ENCODE results near the gene KLHL26.

KLHL26 gene

DNA sequence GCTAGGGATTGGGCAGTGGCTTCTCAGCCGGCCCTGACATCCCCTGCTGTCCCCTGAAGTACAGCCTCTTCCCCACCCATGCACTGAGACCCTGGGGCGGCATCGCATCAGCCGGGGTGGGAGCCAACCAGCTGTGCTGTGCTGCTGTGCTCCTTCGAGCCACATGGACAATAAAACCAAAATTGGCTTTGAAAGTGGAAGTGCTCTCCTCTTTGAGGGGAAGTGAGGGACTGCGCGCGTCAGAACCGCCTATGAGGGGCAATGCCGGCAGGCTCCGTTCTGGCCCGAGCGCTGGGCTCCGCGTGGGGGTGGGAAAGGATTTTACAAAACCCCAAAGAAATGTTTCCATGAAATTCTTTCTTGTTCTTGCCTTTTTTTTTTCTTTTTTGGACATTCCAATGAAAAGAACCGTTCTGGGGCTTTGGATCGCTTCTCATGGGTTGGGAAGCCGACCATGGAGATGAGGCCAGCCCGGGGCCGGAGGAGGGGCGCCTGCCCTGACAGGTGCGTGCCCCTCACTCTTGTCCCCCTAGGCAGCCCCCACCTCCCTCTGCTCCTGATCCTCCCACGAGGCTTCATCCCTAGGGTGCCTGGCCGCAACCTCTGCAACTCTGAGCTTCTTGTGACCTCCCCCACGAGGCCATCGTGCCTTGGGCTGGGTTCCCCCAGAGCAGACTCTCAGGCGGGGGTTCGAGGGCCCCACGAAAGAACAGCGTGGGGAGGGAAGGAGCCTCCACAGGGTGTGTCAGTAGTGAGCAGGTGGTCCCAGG is 22.6 kb downstream of the KLHL26 start:
- in situ Hi-C loops (cut with MboI; ENCODE audit: low pct_unique_long_range_greater_than_20kb, low sequenced_read_pairs): no loop called here
- peak; percentile 58 for DNase-seq

DNA sequence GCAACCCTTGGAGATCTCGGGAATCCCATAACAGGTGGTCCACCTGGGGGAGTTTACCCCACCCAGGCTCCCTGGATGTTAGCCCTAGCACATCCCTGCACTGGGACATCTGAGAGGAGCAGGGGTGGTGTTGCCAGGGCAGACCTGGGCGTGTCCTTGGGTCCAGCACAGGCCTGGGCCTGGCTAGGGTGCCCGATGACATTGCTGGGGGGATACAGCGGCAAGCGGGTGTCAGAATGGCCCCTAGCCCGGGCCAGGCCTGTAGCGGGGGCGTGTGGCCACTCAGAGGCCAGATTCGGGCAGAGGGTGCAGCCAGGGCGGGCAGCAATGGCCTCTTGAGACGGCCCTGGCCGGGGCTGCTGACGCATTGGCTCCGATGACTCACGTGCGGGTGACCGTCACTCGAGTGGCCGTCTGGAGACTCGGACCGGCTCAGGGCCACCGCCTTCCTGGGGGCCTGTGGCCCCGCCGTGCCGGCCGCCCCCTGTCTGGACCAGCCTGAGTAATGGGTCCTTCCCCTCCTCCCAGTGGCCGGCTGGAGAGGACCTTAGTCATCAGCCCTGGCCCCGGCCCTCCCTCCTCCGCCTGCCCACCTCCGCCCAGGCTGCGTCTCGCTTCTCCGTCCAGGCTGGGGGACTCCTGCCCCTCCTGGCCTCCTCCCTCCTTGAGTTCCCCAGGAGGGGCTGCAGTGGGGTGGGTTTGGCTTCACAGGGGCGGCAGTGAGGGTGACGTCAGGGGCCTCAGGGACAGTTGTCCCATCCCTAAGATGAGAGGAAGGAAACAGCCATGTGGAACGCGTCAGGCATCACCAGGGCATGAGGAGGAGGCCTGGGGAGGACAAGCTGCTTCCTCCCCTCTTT is 23.5 kb downstream of the KLHL26 start:
- DNase-seq: no peak
- in situ Hi-C loops (cut with MboI; ENCODE audit: low pct_unique_long_range_greater_than_20kb, low sequenced_read_pairs): no loop called here

DNA sequence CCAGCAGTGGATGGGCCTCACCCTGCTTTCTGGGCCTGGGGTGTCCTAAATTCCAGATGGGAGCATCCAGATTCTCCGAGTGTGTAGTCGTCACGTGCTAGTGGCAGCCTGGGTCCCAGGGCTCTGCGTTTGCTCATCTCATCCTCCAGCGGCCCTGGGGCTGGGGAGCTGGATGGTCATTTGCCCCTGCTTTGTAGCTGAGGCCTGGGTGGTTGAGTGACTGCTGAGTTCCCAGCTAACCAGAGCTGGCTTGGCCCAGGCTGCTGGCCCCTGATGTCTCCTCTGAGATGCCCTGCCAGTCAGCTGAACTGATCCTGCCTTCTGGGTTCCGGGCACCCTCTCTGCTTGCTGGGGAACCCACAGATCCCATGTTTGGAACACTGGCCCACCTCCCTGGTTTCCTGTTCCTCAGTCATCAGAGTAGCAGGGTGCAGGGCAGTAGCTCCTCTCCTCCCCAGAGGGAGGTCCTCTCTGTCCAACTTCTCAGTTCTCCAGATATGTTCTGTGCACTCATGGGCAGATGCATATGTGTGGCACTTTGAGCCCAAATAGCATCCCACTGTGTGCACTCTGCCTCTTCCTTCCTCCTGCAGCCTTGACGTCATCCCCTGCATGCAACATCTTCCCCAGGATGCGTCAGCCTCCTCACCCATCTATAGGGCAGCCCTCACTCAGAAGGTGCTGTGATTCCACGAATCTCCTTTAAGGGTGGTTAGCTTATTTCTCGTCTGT is 24.3 kb downstream of the KLHL26 start:
- DNase-seq: no peak
- in situ Hi-C loops (cut with MboI; ENCODE audit: low pct_unique_long_range_greater_than_20kb, low sequenced_read_pairs): no loop called here

DNA sequence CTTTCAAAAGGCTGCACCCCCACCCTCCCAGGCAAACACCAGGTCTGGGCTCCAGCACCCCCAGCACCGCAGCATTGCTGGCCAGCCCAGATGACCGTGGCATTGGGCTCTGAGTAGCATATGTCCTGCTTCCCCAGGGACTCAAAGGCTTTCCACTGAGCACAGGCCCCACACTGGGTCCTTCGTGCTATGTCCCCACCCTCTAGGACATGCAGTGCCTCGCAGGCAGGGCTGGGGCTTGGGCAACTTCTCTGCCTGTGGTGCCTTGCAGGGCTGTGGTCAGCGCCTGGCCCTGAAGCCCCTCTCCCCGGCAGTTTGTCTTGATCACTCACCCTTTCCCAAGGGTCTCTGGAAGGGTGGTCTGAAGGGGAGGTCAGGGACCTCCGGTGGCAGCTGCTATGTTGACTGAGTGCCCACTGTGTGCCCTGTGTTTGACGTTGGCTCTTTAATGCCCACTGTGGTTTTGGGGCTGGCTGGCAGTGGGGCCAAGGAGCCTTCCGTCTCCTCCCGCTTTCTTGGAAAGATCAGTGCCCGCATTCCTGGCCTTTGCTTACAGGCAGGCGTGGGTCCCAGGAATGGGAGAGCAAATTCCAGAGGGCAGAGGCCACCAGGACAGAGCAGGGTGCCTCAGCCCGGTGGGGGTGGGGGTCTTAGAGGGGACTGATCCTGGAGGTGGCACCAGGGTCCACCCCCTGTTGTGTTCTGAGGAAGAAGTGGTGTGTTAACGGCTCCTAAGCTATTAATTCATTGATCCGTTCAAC is 26.3 kb downstream of the KLHL26 start:
- in situ Hi-C loops (cut with MboI; ENCODE audit: low pct_unique_long_range_greater_than_20kb, low sequenced_read_pairs): no loop called here
- no peak for DNase-seq

DNA sequence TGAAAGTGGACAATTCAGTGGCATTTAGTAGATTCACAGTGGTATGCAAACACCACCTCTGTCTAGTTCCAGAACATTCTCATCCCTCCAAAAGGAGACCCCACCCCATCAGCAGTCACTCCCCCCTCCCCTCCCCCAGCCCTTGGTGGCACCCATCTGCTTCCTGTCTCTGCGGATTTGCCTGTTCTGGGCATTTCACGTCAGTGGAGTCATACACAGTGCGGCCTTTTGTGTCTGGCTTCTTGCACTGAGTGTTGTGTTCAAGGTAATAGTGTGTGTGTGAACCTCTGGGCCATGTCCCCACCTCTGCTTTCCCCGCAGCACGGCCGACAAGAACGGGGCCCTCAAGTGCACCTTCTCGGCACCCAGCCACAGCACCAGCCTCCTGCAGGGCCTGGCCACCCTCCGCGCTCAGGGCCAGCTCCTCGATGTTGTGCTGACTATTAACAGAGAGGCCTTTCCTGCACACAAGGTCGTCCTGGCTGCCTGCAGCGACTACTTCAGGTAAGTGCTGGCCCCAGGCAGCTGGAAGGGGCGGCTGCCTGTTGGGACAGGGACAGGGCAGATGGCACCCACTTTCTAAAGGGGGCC is 27.2 kb downstream of the KLHL26 start:
- in situ Hi-C loops (cut with MboI; ENCODE audit: low pct_unique_long_range_greater_than_20kb, low sequenced_read_pairs): no loop called here
- no peak for DNase-seq

DNA sequence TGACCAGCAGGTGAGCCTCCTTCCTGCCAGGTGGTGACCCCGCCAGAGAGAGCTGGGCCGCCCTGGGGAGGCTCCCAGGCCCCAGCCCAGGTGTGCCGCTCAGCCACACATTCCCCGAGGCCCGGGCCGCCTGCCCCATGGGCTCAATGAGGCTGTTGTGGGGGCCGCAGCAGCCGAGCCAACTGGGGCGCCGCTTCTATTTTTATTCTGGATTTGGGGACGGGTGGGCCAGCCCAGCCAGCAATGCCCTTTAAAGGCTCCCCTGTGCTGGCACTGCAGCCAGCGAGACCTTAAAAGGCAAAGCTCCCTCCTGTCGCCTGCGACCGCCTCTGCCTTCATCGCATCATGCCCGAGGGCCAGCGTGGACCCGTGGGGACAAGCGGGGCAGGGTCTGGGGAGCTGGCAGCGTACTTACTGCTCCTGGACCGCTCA is 29.0 kb downstream of the KLHL26 start:
- DNase-seq: no peak
- in situ Hi-C loops (cut with MboI; ENCODE audit: low pct_unique_long_range_greater_than_20kb, low sequenced_read_pairs): no loop called here

DNA sequence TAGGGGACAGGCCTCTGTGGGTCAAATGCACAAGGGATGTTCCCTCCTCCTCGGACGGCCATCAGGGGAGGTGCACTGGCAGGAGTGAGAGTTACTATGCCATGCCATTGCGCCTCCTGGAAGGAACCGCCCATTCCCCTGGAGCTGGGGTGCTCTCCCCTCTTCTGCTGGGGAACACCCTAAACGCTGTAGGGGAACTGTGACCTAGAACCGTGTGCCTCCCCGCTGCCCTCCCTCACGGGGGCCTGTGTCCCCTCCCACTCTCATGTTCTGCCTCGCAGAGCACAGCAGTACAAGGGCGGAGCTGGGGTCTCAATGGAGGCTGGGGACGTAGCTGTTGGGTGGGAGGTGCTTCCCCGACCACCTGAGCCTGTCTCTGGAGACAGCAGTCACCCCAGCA is 29.5 kb downstream of the KLHL26 start:
- no peak for DNase-seq
- in situ Hi-C loops (cut with MboI; ENCODE audit: low pct_unique_long_range_greater_than_20kb, low sequenced_read_pairs): no loop called here

DNA sequence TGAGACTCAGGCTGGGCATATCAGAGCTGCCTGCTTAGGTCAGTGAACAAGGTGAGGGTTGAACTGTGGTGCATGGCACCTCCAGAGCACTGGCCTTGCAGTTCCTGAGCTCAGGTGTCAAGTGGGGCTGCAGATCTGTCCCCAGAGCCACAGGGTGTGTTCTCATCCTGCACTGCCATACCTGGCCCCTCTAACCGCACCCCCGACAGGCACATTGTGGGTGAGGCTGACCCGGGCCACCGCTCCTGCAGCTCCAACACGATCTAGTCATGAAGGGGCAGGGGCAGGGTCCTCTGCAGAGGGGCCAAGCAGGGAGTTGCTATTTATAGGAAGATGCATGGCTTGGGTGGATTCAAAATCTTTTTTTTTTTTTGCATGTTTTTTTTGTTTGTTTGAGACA is 30.0 kb downstream of the KLHL26 start:
- in situ Hi-C loops (cut with MboI; ENCODE audit: low pct_unique_long_range_greater_than_20kb, low sequenced_read_pairs): no loop called here

DNA sequence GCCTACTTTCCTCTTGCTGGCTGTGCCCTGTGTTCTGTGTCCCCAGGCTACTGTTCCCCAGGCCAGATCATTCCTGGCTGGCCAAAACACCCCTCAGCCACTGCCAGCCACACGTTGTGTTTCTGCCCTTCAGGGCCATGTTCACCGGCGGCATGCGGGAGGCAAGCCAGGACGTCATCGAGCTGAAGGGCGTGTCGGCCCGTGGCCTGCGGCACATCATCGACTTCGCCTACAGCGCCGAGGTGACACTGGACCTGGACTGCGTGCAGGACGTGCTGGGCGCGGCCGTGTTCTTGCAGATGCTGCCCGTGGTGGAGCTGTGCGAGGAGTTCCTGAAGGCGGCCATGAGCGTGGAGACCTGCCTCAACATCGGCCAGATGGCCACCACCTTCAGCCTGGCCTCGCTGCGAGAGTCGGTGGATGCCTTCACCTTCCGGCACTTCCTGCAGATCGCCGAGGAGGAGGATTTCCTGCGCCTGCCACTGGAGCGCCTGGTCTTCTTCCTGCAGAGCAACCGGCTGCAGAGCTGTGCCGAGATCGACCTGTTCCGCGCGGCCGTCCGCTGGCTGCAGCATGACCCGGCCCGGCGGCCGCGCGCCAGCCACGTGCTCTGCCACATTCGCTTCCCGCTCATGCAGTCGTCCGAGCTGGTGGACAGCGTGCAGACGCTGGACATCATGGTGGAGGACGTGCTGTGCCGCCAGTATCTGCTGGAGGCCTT is 30.9 kb downstream of the KLHL26 start:
- no peak for DNase-seq
- in situ Hi-C loops (cut with MboI; ENCODE audit: low pct_unique_long_range_greater_than_20kb, low sequenced_read_pairs): no loop called here

More for the DNA sequence above, 30.0 kb downstream of the KLHL26 start:
- DNase-seq: no peak

DNA sequence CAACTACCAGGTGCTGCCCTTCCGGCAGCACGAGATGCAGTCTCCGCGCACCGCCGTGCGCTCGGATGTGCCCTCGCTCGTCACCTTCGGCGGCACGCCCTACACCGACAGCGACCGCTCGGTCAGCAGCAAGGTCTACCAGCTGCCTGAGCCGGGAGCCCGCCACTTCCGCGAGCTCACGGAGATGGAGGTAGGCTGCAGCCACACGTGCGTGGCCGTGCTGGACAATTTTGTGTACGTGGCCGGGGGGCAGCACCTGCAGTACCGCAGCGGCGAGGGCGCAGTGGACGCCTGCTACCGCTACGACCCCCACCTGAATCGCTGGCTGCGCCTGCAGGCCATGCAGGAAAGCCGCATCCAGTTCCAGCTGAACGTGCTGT is 31.4 kb downstream of the KLHL26 start:
- in situ Hi-C loops (cut with MboI; ENCODE audit: low pct_unique_long_range_greater_than_20kb, low sequenced_read_pairs): no loop called here
- DNase-seq: no peak

DNA sequence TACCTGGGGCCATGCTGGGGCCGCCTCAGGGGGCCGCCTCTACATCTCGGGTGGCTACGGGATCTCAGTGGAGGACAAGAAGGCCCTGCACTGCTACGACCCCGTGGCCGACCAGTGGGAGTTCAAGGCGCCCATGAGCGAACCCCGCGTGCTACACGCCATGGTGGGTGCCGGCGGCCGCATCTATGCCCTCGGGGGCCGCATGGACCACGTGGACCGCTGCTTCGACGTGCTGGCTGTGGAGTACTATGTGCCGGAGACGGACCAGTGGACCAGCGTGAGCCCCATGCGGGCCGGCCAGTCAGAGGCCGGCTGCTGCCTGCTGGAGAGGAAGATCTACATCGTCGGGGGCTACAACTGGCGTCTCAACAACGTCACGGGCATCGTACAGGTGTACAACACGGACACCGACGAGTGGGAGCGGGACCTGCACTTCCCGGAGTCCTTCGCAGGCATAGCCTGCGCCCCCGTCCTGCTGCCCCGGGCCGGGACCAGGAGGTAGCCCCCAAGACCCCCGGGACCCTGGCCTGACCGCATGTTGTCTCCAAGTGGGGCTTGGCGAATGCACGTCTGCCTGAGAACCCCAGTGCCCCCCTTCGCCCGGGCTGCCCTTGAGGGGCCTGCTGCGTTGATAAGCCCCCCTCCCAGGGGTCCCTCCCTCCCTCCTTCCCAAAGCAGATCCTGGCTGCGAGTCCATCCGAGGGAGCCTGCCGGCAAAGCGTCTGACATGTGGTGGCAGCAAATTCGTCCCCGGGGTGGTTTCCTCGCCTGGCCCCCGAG is 32.1 kb downstream of the KLHL26 start:
- in situ Hi-C loops (cut with MboI; ENCODE audit: low pct_unique_long_range_greater_than_20kb, low sequenced_read_pairs): no loop called here

DNA sequence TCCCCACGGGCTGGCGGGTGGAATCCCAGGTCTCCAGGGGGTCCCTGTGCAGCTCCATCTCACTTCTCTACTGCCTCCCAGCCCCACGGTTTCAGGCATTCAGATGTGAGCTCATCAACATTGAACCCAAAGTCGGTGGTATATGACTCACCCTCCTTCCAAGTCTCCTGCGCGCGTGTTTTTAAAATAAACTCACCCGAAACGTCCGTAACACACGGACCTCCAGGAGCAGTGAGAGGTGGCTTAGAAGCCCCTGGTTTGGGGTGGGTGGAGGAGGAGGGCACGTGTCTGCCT is 32.6 kb downstream of the KLHL26 start:
- in situ Hi-C loops (cut with MboI; ENCODE audit: low pct_unique_long_range_greater_than_20kb, low sequenced_read_pairs): no loop called here
- no peak for DNase-seq

More for the DNA sequence above, 32.1 kb downstream of the KLHL26 start:
- no peak for DNase-seq

DNA sequence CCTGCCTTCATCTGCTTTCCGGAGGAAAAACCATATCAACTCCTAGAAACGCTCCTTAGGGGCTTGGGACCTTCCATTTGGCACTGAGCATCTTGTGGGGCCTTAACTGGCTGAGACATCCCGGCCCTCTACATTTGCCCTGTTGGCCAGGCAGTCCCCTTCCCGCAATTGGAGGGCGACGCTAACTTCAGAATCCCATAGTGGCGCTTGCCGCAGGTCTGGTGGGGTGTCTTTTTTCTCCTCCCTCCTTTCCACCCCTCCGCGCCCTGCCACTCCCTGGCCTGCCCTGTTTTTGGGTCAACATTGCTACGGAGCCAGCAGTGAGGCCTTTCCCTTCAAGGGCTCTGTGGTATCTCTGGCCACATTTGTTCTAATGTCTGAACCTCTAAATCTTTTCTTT is 33.1 kb downstream of the KLHL26 start:
- DNase-seq: no peak
- in situ Hi-C loops (cut with MboI; ENCODE audit: low pct_unique_long_range_greater_than_20kb, low sequenced_read_pairs): no loop called here

DNA sequence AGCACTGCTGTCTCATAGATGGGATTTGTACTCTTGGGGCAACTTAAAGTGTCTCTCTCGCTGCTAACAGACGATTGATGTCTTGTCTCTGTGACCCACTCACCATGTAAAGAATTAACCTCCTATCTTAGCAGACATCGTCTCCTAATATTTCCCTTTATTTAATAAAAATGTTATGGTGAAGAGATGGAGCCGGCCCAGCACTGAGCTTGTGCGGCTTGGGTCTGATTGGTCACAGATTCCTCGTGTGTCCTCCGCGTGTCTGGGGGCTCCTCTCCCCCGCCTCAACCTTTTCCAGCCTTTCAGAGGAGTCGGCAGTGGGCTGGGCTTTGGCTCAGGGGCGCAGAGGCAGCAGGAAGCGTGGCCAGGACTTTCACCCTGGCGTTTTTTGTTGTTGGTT is 33.5 kb downstream of the KLHL26 start:
- DNase-seq: no peak
- in situ Hi-C loops (cut with MboI; ENCODE audit: low pct_unique_long_range_greater_than_20kb, low sequenced_read_pairs): no loop called here

DNA sequence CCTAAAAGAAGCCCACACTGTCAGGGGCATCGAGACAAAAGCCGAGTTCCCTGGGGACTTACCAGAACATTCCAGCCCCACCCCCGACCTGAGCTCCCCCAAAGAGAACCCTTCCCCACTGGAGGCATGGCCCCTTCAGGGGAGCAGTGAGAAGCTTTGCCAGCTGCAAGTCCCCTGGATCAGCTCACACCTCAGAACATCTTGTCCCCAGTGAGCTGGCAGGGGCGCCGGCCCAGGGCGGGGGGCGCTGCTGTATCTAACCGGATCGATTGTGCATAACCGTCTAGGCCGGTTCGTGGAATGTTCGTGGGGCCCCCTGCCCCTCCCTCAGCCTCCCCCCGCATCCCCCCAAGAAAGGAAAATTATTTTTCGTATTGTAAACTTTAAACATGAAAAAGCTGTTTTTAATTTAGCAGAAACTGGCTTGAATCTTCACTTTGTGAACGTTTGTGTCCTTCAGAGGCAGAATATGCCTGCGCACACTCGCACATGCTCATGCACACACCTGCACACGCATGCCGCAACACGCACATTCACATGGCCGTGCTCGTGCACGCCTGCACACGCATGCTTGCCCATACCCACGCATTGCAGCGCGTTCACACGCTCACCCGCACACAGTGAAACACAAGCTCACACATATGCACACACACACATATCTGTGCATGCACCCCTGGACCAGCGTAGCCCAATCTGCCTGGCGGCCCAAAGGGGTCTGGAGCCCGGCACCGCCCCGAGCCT is 34.6 kb downstream of the KLHL26 start:
- in situ Hi-C loops (cut with MboI; ENCODE audit: low pct_unique_long_range_greater_than_20kb, low sequenced_read_pairs): no loop called here
- DNase-seq: no peak

DNA sequence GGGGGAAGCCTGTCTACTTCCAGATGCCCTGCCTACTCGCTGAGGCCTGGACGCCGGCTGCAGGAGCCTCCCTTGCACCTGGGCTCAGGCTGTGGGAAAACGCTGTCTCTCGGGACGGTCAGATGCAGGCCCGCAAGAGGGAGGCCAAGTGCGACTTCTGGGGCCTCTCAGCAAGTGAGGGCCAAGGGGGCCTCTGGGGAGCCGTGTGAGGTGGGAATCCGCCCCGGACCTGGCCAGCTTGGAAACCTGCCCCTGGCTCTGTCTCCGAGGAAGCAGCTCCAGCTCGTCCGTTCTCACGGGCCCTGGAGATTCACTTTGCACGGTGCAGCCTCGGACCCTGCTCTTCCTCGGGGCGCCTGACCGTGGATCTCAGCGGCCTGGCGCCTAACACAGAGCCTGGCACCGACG is 35.2 kb downstream of the KLHL26 start:
- no peak for DNase-seq
- in situ Hi-C loops (cut with MboI; ENCODE audit: low pct_unique_long_range_greater_than_20kb, low sequenced_read_pairs): no loop called here
